Inflammatory macrophage treated with lipopolysaccharide for 1 hour (primary cell): ENCODE measurements around the gene L3MBTL4.
"Not testable (repeated sequence)": the region's sequence is repeated elsewhere in the genome, so short reads cannot be mapped to it uniquely, and the experiment has no call there.

Source experiments
- DNase-seq, 2 donors: peaks; one replicate each; pipeline ENCODE4 v3.0.0-alpha.2; 2020 to 2022

The L3MBTL4 gene

GRCh38 chr18:6414723-6415417, at the start of gene L3MBTL4:
Gene L3MBTL4 (minus strand): TSS chr18:6414911. CDS start chr18:6311625, 103,286 bp downstream.
- DNase-seq = peak; percentile 62 to 78

GRCh38 chr18:6452194-6452593, 37.5 kb upstream of the L3MBTL4 start:
- no peak for DNase-seq

- no peak for DNase-seq
These were observed 34.5 kb upstream of the L3MBTL4 start for GRCh38 chr18:6449213-6449612.

GRCh38 chr18:6444466-6445228, 29.9 kb upstream of the L3MBTL4 start:
- no peak for DNase-seq

- DNase-seq = no peak
These were observed 26.5 kb upstream of the L3MBTL4 start for GRCh38 chr18:6441200-6441599.

GRCh38 chr18:6437937-6438818, 23.5 kb upstream of the L3MBTL4 start:
- no peak for DNase-seq

- DNase-seq = no peak
These were observed 21.0 kb upstream of the L3MBTL4 start for GRCh38 chr18:6435731-6436130.

- DNase-seq = no peak
These were observed 20.4 kb upstream of the L3MBTL4 start for GRCh38 chr18:6434987-6435709.

- DNase-seq = no peak
These were observed 19.8 kb upstream of the L3MBTL4 start for GRCh38 chr18:6434481-6434880.

GRCh38 chr18:6431659-6432318, 17.1 kb upstream of the L3MBTL4 start:
- no peak for DNase-seq

- DNase-seq = no peak
These were observed 14.2 kb upstream of the L3MBTL4 start for GRCh38 chr18:6428851-6429395.

- no peak for DNase-seq
These were observed 12.6 kb upstream of the L3MBTL4 start for GRCh38 chr18:6427286-6427685.

- no peak for DNase-seq
These were observed 8.6 kb upstream of the L3MBTL4 start for GRCh38 chr18:6423289-6423688.

- peak; percentile 77 to 79 for DNase-seq
These were observed 491 bp downstream of the L3MBTL4 start for GRCh38 chr18:6414118-6414722.

GRCh38 chr18:6413579-6414117, 1.1 kb downstream of the L3MBTL4 start:
- DNase-seq = peak; percentile 18 to 33

GRCh38 chr18:6412933-6413472, 1.7 kb downstream of the L3MBTL4 start:
- DNase-seq = no peak

GRCh38 chr18:6411382-6411781, 3.3 kb downstream of the L3MBTL4 start:
- DNase-seq = no peak

GRCh38 chr18:6409933-6410332, 4.8 kb downstream of the L3MBTL4 start:
- no peak for DNase-seq

- DNase-seq = not testable (repeated sequence)
These were observed 6.2 kb downstream of the L3MBTL4 start for GRCh38 chr18:6408543-6408942.

- DNase-seq = no peak
These were observed 7.7 kb downstream of the L3MBTL4 start for GRCh38 chr18:6406910-6407470.
